GM23338 (cell line): ENCODE data around the gene CRMP1. TPM values are rescaled to one million over a fixed set of nuclear protein-coding genes. Genes with fewer than 3 reads are reported as not detected.
A peak's percentile ranks its signal among the peaks of the same experiment; 100 is the strongest.

Experiments
- ATAC-seq: fragments of 200-7000 bp; cut with Tn5 transposase; 3 replicates; pipeline ENCODE4 v1.9.1; 2020
- DNase-seq: peaks from one replicate; pipeline ENCODE4 v3.0.0-alpha.2; 2015; ENCODE audit warnings: low spot score
- H2AFZ ChIP-seq: fragments of 200-600 bp; sonication (generic); 2 replicates; pipeline ENCODE4 v1.8.0; 2016; ENCODE audit warnings: antibody characterized with exemption, mild to moderate bottlenecking, moderate library complexity
- H3F3A ChIP-seq: fragments of 200-600 bp; sonication (generic); replicated peaks from 2 replicates; pipeline ENCODE4 v1.8.0; 2017; ENCODE audit warnings: antibody characterized with exemption, mixed run types, low read depth
- H3K27ac ChIP-seq: fragments of 200-600 bp; sonication (generic); 2 replicates; pipeline ENCODE4 v1.6.1; 2016; ENCODE audit warnings: low read depth
- H3K27me3 ChIP-seq: fragments of 200-600 bp; sonication (generic); 2 replicates; pipeline ENCODE4 v1.8.0; 2016; ENCODE audit warnings: mild to moderate bottlenecking, mixed run types, moderate library complexity; ENCODE audit not compliant: insufficient read depth
- H3K36me3 ChIP-seq: fragments of 200-600 bp; sonication (generic); 2 replicates; pipeline ENCODE4 v1.8.0; 2016; ENCODE audit warnings: mild to moderate bottlenecking; ENCODE audit not compliant: insufficient read depth
- H3K4me1 ChIP-seq: fragments of 200-600 bp; sonication (generic); 2 replicates; pipeline ENCODE4 v1.8.0; 2016; ENCODE audit warnings: mild to moderate bottlenecking, moderate library complexity; ENCODE audit not compliant: insufficient read depth
- H3K4me2 ChIP-seq: fragments of 200-600 bp; sonication (generic); 2 replicates; pipeline ENCODE4 v1.7.1; 2017; ENCODE audit warnings: mixed run types
- H3K4me3 ChIP-seq: fragments of 200-600 bp; sonication (generic); 2 replicates; pipeline ENCODE4 v1.6.1; 2016; ENCODE audit warnings: mixed run types
- H3K79me2 ChIP-seq: fragments of 200-600 bp; sonication (generic); replicated peaks from 2 replicates; pipeline ENCODE4 v1.8.0; 2017; ENCODE audit warnings: mild to moderate bottlenecking; ENCODE audit not compliant: insufficient read depth
- H3K9me2 ChIP-seq: fragments of 200-600 bp; sonication (generic); 2 replicates; pipeline ENCODE4 v1.8.0; 2017; ENCODE audit not compliant: insufficient read depth
- H4K20me1 ChIP-seq: fragments of 200-600 bp; sonication (generic); replicated peaks from 2 replicates; pipeline ENCODE4 v1.8.0; 2017; ENCODE audit warnings: mild to moderate bottlenecking; ENCODE audit not compliant: insufficient read depth
- H3K27ac Mint-ChIP-seq: 2 replicates; pipeline ENCODE4 v1.8.0; 2020; ENCODE audit warnings: inconsistent platforms, mild to moderate bottlenecking, moderate library complexity, mixed read lengths
- H3K27me3 Mint-ChIP-seq: 3 replicates; pipeline ENCODE4 v1.8.0; 2022; ENCODE audit warnings: low read depth, mild to moderate bottlenecking, moderate library complexity, mixed read lengths, inconsistent platforms; ENCODE audit not compliant: insufficient read depth, poor library complexity
- H3K36me3 Mint-ChIP-seq: 3 replicates; pipeline ENCODE4 v1.8.0; 2021; ENCODE audit warnings: low read depth, mild to moderate bottlenecking, inconsistent platforms, moderate library complexity, mixed read lengths
- H3K4me1 Mint-ChIP-seq: 3 replicates; pipeline ENCODE4 v1.8.0; 2020; ENCODE audit warnings: mild to moderate bottlenecking, inconsistent platforms, mixed read lengths
- H3K4me3 Mint-ChIP-seq: 3 replicates; pipeline ENCODE4 v1.8.0; 2021; ENCODE audit warnings: moderate library complexity, mild to moderate bottlenecking, inconsistent platforms, mixed read lengths
- H3K9me3 Mint-ChIP-seq: 3 replicates; pipeline ENCODE4 v1.8.0; 2020; ENCODE audit warnings: moderate library complexity, mild to moderate bottlenecking, inconsistent platforms, mixed read lengths
- CTCF ChIP-seq, 2 experiments: fragments of 200-600 bp in 1 of 2; sonication (generic) in 1 of 2; conservative IDR thresholded peaks; 2 replicates each; pipeline versions ENCODE4 v1.5.1 to v1.6.1; 2016 to 2017; ENCODE audit warnings: antibody characterized with exemption in 2 of 2, low read depth in 2 of 2, mild to moderate bottlenecking in 2 of 2, moderate library complexity in 1 of 2
- ETS1 ChIP-seq: IDR thresholded peaks from 2 replicates; pipeline ENCODE4 v1.6.1; 2016; ENCODE audit warnings: antibody characterized with exemption
- EZH2 ChIP-seq: fragments of 200-600 bp; sonication (generic); IDR thresholded peaks from one replicate; pipeline ENCODE4 v1.8.0; 2017; ENCODE audit warnings: antibody characterized with exemption, mild to moderate bottlenecking, low read depth; ENCODE audit not compliant: unreplicated experiment
- JUNB ChIP-seq: IDR thresholded peaks from one replicate; pipeline ENCODE4 v1.6.1; 2016; ENCODE audit warnings: antibody characterized with exemption; ENCODE audit not compliant: unreplicated experiment
- NANOG ChIP-seq: IDR thresholded peaks from 2 replicates; pipeline ENCODE4 v1.6.1; 2016; ENCODE audit warnings: antibody characterized with exemption, borderline replicate concordance
- POLR2AphosphoS5 ChIP-seq: IDR thresholded peaks from 2 replicates; pipeline ENCODE4 v1.6.1; 2016; ENCODE audit warnings: antibody characterized with exemption, low read depth
- REST ChIP-seq: IDR thresholded peaks from one replicate; pipeline ENCODE4 v1.6.1; 2018; ENCODE audit warnings: antibody characterized with exemption; ENCODE audit not compliant: unreplicated experiment
- STAT1 ChIP-seq: IDR thresholded peaks from one replicate; pipeline ENCODE4 v1.6.1; 2016; ENCODE audit warnings: antibody characterized with exemption; ENCODE audit not compliant: unreplicated experiment
- ZNF114 ChIP-seq: fragments of 250-450 bp; sonication (Bioruptor Pico); IDR thresholded peaks from 2 replicates; pipeline ENCODE4 v1.5.0; 2020; ENCODE audit warnings: mild to moderate bottlenecking, moderate library complexity
- ZNF462 ChIP-seq: fragments of 250-450 bp; sonication (Bioruptor Pico); IDR thresholded peaks from 2 replicates; pipeline ENCODE4 v1.5.0; 2020; ENCODE audit warnings: mild to moderate bottlenecking, moderate library complexity
- polyA plus RNA-seq: library from polyadenylated mRNA; unstranded; fragments of >200 nt; fragmentation: Nextera tagmentation; extraction: Ambion mirVana; gene quantifications from 2 replicates; pipeline ENCODE4 v1.2.1, GENCODE V29; 2016
- total RNA-seq: library from RNA; depleted of rRNA; stranded (reverse); fragments of >200 nt; shearing (Covaris generic); gene quantifications from 2 replicates; pipeline ENCODE4 v1.2.3, GENCODE V29; 2014

CRMP1 gene
- total and polyA plus RNA-seq, 2 experiments from 2014 or later, result 52.7 to 146 TPM

- Histone ChIP-seq H3F3A (no peaks in the 10 kb centered on the region), H3K27me3 (no peaks in the 10 kb centered on the region), H3K27ac (no peak overlapping the region), H3K79me2 (no peaks in the 10 kb centered on the region), H3K4me3 (no peak overlapping the region), H2AFZ (no peak overlapping the region), H3K9me2 (no peaks in the 10 kb centered on the region), H4K20me1 (no peaks in the 10 kb centered on the region), H3K4me1 (no peaks in the 10 kb centered on the region), H3K36me3 (0 out of 2 replicates have a peak, but pooled peaks cover 9% of the 10 kb centered on the region), H3K4me2 (no peak overlapping the region)
- TF ChIP-seq REST, result no peak
- peak; percentile 49 to 66 for TF ChIP-seq CTCF (conservative IDR thresholded peaks at IDR 0.05; ENCODE audit: low read depth in 2 of 2)
- no peak for TF ChIP-seq ZNF114
- TF ChIP-seq ETS1, result no peak
- no peak for TF ChIP-seq STAT1
- Mint-ChIP-seq H3K27me3 (peaks cover 6% of the 10 kb centered on the region), H3K9me3 (no peaks in the 10 kb centered on the region), H3K4me3 (no peak overlapping the region), H3K36me3 (peaks cover 35% of the 10 kb centered on the region), H3K4me1 (no peaks in the 10 kb centered on the region), H3K27ac (no peak overlapping the region)
- DNase-seq, result peak; percentile 47
- peak; percentile 66 for ATAC-seq
These were observed 88.2 kb downstream of the CRMP1 start for GRCh38 chr4:5804656-5805055.

GRCh38 chr4:5802565-5802964 lies 90.3 kb downstream of the CRMP1 start:
- Histone ChIP-seq H3F3A (no peaks in the 10 kb centered on the region), H3K36me3 (0 out of 2 replicates have a peak, but pooled peaks cover 9% of the 10 kb centered on the region), H3K4me2 (no peak overlapping the region), H3K4me3 (no peak overlapping the region), H3K9me2 (no peaks in the 10 kb centered on the region), H3K27ac (no peak overlapping the region), H3K79me2 (no peaks in the 10 kb centered on the region), H2AFZ (no peak overlapping the region), H3K27me3 (no peaks in the 10 kb centered on the region), H3K4me1 (no peaks in the 10 kb centered on the region), H4K20me1 (no peaks in the 10 kb centered on the region)
- H3K4me1 Mint-ChIP-seq, result no peaks in the 10 kb centered on the region
- no peaks in the 10 kb centered on the region for H3K9me3 Mint-ChIP-seq
- DNase-seq (no peak), ATAC-seq (no peak)
- no peak overlapping the region for H3K27ac Mint-ChIP-seq
- no peak overlapping the region for H3K4me3 Mint-ChIP-seq
- peaks cover 9% of the 10 kb centered on the region for H3K27me3 Mint-ChIP-seq
- H3K36me3 Mint-ChIP-seq, result peaks cover 28% of the 10 kb centered on the region
- no peak for TF ChIP-seq POLR2AphosphoS5
- TF ChIP-seq EZH2, result no peak
- TF ChIP-seq ZNF462, result no peak
- TF ChIP-seq NANOG, result no peak
- no peak for TF ChIP-seq JUNB
